GM04504 (cell line): ENCODE data around the gene TRIM8.

Experiments
- DNase-seq: peaks from one replicate; pipeline ENCODE4 v3.0.0-alpha.2; 2012; ENCODE audit warnings: low read depth

TRIM8 gene

DNA sequence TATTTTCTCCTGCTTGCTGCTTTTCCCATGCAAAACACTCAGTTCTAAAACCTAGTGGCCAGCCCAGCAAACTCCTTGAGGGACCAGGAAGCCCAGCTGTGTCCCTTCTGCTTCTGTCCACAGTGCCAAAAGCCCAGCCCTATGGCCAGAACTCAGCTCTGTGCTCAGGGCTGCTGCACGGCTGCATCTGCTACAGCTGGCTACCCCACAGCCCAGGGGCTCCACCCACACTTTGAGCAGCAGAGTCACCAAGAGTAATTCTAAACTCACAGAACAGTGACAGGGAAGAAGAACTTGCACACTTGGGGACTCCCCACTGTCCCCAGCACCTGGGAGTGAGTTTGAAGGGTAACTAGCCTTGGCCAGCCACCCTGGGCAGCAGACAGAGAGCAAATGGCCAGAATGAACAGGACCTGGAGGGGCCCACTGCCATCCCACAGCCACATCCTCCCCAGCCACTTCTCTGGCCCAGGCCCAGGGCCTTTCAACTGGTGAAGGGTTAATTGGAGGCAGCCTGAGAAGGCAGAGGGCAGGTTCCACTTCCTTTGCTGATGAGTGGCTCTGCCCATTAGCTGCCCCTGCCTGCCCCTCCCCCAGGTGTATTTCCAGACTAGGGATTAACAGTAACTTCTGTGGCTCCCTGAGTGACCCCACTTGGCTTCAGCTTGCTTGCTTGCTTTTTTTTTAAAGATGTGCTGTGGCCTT lies 28.1 kb upstream of the TRIM8 start:
- DNase-seq = no peak

DNA sequence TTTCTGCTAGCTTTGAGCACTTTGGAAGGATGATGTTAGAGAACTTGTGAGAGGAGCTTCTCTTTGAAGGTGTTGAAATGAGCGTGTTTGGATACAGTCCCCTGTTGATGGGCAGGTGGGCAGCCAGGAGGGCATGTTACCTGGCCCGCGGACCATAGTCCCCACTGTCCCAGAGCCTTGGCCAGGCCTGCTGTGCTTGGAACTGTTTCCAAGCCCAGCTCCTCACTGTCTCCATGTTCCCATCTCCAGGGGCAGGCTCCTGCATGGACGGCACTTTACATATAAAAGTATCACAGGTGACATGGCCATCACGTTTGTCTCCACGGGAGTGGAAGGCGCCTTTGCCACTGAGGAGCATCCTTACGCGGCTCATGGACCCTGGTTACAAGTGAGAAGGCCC lies 27.2 kb upstream of the TRIM8 start:
- DNase-seq = no peak

DNA sequence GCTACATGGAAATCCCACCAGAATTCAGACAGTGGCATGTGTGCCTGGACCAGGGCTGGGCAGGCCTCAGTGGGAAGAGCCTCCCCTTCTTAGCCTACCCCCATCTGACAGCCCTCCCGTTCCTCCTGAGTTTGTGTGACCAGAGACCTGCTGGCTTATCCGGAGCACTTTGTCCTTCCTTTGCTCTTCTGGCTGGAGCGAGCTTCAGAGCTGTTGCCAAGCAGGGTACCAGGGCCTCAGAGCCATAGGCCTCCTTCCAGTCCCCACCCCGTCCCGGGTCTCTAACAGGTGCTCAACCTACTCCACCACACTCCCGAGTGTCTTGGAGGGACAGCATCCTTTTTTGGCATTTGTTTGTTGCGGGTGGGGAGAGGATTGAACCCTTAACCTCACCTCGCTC lies 26.5 kb upstream of the TRIM8 start:
- no peak for DNase-seq

DNA sequence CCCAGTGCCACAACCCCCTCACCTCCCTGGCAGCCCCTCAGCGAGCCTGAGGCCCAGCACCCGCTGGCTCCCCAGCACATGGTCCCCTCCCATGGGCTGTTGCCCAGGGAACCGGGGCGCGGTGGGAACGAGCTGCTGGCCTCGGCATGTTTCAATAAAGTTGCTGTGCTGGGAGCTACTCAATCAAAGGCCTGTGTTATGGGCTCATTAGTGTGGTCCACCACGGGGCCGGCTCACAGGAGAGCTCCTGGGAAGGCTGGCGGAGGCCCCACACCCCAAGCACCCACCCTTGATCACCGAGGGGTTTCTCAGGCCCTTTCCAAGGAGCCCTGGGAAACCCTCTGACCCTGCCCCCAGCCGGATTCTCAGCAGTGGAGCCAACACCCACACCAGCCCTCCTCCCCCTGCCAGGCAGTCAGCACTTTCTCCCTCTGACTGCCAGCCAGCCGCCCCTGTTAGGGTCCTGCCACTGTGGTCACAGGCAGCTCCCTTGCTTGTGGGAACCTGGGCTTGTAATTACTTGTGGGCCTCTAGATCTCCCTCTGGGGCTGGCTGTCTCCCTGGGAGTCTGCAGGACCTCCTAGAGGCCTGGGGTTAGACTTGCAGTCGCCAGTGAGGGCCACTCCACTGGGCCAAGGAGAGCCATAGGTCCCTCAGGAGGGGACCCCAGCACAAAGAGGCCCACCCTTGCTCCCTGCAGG lies 24.8 kb upstream of the TRIM8 start:
- DNase-seq = no peak

DNA sequence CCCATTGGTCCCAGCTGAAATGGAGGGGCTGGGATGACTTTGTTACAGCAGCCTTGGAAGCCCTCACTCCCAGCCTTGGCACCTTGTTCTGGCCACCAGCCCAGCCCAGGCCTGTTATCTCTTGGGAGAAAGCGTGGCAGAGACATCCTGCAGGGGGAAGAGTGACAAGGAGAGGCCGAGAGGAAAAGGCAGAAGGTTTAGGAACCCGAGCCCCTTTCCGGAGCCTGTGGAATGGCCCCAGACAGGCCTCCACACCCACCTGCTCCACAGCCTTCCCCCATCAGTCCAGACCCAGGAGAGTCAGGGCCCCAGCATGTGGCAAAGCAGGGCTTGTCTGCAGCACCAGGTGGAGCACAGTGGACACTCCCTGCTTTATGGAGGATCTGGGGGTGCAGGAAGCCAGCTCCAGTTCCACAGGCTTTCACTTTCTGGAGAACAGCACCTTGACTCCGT lies 24.1 kb upstream of the TRIM8 start:
- DNase-seq = no peak

DNA sequence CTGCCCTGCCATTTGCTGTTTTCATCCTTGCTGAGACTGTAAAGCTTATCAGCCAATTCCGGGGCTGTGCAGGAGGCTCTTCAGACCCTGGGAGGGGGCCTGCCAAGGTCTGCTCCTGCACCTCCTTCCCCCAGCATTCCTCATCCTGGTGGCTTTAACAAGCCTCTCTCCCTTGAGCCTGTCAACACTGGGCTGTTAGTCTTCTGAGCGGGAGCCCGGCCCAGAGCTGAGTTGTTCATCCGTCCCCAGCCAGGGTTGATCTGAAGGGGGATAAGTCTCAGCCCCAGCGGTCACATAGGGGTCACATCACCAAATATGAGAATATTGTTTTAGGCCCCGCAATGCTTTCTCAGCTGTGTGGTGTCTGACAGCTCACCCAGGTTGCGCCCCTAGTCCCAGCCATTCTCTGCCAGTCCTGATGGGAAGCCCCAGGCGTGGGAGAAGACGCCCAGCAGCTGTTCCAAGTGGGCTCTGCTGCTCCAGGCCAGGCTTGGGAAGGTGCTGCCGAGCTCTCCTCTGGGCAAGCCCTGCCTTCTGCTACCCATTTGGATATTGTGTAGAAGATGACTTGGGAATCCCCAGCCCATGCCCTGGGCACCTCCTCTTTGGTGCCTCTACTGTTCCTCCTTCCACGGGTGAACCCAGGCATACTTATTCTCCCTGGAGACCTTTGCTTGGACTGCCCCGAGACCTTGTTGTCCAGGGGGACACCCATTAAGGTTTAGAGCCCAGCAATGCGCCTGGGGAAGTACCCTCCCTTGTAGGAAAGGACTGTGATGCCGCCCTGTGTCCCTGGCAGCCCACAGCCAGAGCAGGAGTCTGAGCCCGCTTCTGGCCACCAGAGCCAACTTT lies 23.5 kb upstream of the TRIM8 start:
- no peak for DNase-seq

DNA sequence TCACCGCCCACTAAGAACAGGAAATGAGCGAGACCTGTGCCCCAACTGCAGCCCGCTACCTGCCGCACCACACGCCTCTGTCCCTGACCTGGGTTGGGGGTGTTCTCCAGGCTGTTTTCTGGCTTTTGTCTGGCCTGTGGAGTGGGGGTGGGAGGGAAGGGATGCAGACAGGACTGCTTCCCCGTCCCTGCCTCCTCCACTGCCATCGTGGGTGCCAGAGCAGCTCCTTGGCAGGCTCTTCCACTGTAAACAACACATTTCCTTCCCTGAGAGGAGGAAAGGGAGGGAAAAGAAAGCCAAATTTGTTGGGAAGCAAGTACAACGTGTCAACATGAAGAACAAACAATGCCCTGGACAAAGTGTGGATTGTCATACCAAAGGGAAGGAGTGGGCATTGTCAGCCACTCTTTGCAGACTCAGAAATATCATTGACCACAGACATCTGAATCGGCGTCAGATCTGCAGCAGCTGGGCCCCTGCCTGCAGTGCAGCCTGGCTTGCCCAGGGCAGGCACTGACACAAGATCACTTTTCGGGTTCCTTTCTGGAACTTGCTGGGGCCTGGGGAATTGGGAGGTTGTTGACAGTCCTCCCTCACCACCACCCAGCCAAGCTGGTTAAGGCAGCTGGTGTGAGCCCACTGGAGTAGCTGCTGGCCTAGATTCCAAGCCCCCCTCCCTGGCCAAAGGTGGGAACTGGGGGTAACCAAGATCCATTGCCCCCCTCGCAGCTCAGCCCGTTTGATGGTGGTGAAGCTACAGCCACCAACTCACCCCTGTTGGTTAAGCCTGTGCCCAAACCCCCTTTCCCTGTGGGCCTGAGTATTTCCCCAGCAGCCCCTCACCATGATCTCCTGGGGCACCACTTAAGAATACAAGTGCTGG lies 22.6 kb upstream of the TRIM8 start:
- no peak for DNase-seq

DNA sequence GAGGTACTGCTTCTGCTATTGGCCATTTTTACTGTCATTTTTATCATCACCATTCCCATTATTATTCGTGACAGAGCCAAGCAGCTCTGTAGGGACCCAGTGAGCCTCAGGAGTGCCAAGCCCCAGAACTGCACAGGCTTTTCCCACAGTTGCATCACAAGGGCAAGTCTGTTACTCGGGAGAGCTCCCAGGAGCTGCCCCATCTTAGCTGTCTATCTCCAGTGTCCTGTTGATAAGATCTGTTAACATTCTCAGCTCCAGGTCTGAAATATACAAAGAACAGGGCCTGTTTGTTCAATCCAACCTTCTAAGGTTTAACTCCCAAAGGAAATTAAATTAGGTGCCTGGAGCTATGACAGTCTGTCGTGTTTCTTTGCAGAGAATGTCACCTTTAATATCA lies 20.2 kb upstream of the TRIM8 start:
- no peak for DNase-seq

DNA sequence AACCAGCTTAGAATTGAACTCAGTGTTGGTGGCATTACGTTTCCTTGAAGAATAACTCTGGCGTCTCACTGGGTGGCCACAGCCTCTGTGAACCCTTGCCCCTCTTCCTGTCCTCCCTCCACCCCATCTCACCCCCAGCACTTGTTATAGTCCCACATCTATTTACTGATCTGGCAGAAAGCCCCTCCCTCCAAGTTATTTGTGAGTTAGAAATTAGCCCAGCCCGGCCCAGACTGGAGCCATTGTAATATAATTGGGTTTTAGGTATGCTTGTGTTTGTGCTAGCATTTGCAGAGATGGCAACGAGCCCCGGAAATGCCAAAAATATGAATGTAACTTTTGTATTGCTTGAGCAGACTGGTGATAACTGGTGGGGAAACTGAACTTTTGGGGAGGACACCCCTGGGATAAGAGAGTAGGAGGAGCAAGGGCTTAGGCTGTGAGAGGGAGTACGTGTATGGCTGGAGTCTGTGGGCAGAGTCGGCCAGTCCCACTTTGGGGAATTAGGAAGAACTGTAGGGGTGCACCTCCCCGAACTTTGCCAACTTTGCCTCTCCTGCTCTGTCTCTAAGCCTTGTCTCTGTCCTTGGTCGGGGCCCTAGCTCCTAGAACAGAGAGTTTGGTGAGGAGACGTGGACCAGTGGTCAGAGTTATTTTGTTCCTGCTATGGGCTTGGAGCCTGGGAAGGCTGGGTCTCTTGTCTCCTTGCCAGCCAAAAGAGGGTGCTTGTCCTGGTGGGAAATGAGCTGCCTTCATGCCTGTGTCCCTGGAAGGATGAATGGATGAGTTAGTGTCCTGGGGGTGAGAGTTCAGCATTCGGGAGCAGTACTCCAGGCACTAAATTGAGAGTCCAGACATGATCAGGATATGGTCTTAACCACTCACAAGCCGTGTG lies 19.3 kb upstream of the TRIM8 start:
- no peak for DNase-seq

DNA sequence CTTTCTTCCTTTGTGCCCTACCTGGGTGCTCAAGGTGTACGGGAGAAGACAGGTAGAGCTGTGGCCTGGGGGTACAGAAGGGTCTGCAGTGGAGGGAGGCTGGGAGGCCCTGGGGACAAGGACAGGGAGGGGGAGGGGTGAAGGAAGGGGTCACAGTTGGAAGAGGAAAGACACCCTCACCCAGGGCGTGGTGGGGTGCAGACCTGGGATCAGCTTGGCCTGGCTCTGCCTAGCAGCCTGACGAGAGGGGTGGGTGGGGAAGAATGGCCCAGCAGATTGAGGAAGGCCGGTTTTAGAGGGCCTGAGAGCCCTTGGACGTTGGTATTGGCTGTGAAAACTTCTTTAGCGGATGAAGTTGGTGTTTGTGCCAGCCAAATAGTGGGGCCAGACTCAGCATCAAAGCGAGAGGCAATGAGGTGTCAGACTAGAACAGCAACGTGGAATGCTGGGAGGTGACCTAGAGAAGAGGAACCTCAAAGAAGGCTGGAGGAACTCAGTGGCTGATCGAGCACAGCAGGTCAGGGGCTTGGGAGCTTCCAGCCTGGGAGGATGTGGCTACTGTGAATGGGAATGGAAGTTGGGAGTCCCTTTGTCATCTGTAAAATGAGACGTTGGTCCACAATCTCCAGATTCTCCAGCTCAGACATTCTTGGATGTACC lies 18.1 kb upstream of the TRIM8 start:
- no peak for DNase-seq

DNA sequence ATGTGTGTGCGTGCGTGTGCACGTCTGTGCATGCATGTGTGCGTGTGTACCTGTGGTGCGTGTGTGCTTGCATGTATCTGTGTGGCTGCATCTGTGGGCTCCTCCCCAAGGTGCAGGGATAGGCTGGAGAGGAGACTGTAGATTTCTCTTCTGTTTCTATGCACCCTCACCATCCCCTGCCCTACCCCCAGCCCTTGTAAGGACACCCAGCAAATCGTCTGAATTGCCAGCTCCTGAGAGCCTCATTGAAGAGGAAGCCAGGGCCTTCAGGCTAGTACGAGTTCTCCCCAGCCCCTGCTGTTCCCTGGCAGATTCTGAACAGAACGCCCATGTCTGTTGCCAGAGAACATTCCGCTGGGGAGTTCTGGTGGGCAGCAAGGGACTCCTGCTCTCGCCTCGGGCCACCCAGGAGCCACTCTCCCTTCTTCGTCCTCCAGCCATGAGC lies 17.0 kb upstream of the TRIM8 start:
- DNase-seq = no peak

DNA sequence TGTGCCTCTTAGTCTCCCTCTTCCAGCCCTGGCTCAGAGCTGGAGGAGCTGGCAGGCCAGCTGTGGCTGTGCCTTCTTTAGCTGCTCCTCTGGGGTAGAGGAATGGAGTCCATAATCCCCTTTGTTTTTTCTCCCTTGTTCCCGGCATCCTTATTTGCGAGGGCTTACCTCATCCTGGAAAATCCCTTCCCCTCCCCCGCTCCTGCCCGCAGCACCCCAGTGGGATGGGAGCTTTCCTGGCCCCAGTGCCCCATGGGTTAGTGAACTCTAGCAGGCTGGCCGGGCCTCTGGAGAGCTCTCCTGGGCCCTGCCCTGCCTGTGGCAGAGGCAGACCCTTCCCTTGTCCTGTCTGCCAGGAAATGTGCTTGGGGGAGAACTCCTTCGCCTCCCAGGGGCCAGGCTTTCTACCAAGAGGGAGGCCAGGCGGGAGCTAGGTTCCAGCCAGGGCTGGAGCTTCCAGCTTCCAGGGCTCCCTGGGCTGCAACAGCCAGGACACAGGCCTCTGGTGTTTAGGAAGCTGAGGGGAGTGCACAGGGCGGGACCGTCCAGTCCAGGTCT lies 16.5 kb upstream of the TRIM8 start:
- no peak for DNase-seq

DNA sequence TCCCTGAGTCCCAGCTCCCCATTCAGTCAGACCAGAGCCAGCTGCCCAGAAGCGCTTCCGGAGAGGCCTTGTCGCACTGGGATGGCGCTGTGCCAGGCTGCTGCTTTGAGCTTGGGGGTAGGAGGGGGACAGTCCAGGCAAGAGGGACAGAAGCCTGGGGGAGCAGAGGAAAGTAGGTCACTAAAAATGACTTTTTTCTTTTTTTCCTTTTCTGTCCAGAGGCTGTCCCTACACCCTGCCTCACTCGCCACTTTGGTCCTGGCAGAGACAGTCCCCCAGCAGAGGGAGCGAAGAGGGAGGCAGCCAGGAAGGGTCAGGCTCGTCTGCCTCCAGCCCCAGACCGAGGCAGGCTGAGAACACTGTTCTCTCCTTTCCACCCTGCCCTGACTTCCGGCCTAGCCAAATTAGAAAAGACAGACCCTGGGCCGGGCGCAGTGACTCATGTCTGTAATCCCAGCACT lies 15.8 kb upstream of the TRIM8 start:
- no peak for DNase-seq

DNA sequence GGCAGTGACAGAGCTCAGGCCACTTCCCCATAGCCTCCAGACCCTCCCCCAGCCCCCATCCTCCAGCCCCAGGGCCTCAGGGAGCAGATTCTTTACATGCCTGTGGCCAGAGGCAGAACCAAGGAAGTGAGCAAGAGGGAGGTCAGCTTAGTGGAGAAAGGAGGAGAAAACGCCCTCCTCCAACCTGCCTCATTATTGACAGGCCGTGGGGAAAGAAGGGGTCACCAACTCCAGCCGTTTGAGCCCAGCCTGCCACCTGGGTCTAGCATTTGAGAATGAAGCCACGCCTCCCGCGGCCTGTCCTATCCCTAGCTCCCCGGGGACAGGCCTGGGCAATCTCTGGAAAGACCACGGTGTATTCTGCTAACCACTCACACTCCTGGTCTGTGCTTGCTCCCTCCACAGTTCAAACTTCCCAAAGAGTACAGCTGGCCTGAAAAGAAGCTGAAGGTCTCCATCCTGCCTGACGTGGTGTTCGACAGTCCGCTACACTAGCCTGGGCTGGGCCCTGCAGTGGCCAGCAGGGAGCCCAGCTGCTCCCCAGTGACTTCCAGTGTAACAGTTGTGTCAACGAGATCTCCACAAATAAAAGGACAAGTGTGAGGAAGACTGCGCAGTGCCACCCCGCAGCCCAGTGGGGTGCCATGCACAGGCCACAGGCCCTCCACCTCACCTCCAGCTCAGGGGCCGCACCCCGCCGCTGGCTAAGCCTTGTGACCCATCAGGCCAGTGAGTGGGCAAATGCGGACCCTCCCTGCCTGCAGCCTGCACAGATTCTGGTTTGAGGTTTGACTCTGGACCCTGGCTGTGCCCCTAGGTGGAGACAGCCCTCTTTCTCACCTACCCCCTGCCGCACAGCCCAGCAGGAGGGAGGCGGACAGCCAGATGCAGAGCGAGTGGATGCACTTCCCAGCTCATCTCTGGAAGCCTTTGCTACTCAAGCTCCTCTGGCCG lies 14.3 kb upstream of the TRIM8 start:
- DNase-seq = peak; percentile 68

DNA sequence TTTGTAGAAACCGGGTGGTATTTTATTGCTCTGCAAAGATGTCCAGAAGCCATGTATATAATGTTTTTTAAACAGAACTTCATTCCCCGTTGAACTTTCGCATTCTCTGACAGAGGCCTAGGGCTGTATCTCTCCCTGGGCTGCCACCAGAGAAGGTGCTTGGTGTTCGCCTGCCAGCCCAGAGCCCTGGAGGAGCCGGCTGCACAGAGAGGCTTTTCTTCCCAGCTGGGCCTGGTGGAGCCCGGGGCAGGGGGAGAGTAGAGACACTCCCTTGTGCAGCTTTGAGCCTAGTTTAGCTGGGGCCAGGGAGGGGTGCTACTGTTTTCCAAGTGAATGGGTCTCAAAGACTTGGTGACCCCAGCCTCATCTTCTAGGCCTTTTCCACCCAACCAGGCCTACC lies 13.6 kb upstream of the TRIM8 start:
- DNase-seq = no peak

DNA sequence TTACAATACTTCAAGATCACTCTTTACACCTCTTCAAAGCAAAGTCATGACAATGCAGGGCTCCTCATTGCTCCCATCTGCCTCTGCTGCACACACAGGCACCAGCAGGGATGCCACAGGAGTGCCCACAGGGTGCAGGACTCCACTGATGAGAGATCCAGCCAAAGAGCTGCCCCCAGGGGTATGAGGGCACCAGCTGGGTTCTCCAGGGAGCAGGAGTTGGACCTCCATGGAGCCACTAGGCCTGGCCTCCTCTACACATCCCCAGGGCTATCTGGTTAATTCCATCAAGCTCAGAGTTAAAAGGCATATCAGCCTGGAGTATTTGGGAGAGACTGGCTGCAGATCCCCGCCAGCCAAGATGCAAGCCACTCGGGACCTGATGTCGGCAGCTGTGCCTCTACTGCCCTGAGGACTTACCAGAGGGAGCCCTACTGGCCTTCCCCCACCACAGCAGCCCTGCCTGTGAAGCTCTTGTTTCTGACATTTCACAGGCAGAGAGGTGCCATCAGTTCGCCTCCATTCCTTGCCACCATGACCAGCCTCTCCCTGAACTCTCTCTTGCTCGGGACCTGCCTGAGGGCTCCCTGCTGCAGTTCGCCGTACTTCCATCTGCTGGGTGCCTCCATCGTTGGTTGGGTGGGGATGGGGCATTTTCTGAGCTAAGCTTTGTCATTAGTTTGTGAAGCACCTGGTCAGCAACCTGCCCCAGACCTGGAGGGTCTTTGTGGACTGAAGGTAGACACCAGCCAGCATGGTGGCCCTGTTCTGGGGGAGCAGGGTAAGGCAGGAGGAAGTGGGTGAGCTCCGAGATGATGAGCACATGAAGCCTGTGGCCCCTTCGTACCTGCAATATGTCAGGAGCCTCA lies 12.5 kb upstream of the TRIM8 start:
- no peak for DNase-seq

DNA sequence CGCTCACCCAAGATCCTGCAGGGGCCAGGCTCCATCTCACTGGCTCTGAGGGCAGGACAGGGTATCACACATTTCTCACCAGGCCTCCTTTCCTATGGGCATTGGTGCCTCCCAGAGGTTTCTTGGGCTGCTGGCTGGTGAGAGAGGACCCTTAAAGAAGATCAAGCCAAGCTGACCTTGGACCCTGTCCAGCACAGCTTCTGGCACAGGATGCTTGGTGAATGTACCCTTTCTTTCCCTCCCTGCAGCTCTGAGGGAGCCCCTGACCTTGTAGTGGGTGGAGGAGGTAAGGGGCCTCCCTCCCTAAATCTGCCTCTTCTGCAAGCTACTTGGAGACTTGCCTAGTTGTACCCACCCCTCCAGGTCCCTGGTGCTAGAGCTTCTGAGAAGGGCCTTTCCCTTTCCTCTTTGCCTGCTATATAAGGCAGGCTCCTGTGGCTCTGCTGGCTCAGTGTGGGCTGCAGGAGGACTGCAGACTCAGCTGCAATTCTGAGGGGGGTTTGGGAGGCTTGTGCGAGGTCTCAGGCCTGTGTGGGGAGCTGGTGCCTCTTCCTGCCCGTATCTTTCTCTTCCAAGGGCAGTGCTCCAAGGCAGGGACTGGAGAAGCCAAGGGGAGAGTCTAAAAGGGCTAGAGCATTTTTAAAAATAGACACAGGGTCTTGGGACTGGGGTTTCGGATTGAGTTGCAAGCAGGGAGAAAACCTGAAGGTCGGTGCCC lies 11.7 kb upstream of the TRIM8 start:
- DNase-seq = no peak
